ENCODE data around the gene MIPOL1.

The MIPOL1 gene

DNA sequence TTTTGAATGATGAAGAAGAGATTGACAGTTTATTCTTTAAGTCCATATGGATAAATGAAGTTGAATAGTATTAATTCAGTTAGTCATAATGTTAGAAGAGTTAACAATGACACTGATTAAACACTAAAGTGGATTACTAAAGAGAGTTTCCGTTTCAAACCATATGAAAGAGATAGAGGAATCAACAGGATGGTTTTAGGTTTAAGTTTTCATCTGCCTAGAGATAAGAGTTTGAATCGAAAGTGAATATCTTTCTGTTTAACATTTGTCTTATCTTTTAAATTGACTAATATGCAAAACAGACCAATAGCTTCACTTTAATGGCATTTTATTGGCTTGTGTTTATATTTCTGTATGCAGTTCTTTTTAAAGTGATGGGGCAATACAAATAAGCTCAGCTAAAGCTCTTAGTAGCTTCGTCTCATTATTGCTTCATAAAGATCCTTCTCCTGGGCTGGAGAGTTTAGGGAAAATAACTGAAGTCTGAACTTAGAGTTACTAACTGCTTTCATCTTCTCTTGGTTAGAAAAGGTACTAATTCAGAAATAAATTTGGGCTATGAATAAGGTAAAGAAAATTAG is 66.0 kb downstream of the MIPOL1 start:
- no peaks in the 10 kb centered on the region for H3K27me3 ChIP-seq (replicated peaks)
- no peak overlapping the region for H3K27ac ChIP-seq
- no peak overlapping the region for H3K4me3 ChIP-seq (ENCODE audit: low read depth, low read length)
- DNase-seq = no peak
- TF ChIP-seq, protein P1, sequence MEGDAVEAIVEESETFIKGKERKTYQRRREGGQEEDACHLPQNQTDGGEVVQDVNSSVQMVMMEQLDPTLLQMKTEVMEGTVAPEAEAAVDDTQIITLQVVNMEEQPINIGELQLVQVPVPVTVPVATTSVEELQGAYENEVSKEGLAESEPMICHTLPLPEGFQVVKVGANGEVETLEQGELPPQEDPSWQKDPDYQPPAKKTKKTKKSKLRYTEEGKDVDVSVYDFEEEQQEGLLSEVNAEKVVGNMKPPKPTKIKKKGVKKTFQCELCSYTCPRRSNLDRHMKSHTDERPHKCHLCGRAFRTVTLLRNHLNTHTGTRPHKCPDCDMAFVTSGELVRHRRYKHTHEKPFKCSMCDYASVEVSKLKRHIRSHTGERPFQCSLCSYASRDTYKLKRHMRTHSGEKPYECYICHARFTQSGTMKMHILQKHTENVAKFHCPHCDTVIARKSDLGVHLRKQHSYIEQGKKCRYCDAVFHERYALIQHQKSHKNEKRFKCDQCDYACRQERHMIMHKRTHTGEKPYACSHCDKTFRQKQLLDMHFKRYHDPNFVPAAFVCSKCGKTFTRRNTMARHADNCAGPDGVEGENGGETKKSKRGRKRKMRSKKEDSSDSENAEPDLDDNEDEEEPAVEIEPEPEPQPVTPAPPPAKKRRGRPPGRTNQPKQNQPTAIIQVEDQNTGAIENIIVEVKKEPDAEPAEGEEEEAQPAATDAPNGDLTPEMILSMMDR (IDR thresholded peaks at IDR 0.05; ENCODE audit: low read depth, low read length, missing control alignments) = no peak
- in situ Hi-C loops (cut with HindIII; ENCODE audit: low pct_ligation_motif_present, low sequenced_read_pairs) = no loop called here
- H3K36me3 ChIP-seq (replicated peaks) = no peaks in the 10 kb centered on the region

DNA sequence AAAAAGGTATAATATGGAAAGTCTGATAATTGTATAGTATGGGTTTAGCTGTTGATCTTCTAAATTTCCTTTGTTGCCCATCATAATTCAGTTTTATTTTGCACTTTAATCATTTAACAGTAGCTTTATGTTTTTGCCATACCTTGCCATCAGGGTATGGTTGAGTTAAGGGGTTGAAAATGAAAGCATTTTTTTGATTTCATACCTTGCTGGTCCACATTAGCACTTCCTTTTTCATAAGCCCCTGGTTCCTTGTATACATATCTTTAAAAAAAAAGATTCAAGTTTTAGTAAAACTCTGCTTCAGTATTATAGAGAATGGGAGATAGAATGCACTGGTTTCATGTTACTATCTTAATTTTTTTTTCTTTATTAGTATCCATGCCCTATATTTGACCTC is 71.1 kb downstream of the MIPOL1 start:
- in situ Hi-C loops (cut with HindIII; ENCODE audit: low pct_ligation_motif_present, low sequenced_read_pairs) = no loop called here
- no peaks in the 10 kb centered on the region for H3K27me3 ChIP-seq (replicated peaks)
- H3K36me3 ChIP-seq (replicated peaks) = no peaks in the 10 kb centered on the region
- H3K4me3 ChIP-seq (ENCODE audit: low read depth, low read length) = no peak overlapping the region
- TF ChIP-seq, protein P1 (IDR thresholded peaks at IDR 0.05; ENCODE audit: low read depth, low read length, missing control alignments) = no peak
- no peak overlapping the region for H3K27ac ChIP-seq
- DNase-seq = no peak

DNA sequence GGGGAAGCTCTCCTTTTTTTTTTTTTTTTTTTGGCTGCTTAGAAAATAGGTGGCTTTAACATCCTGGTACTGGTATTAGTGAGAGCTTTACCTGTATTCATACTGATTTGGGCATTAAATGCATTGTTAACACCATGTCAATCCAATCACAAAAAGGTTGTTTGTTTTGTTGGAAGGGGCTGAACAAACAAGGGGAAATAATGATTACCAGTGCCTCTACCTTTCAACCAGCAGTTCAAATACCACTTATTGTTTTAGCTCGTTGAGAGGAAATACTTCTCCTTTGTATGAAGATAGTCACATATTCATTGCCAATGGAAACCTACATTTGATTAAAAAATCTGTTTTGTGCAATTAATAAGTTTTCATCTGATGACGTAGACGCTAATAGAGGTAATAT is 72.9 kb downstream of the MIPOL1 start:
- H3K27ac ChIP-seq = no peak overlapping the region
- no peak overlapping the region for H3K4me3 ChIP-seq (ENCODE audit: low read depth, low read length)
- TF ChIP-seq, protein P1 (IDR thresholded peaks at IDR 0.05; ENCODE audit: low read depth, low read length, missing control alignments) = no peak
- in situ Hi-C loops (cut with HindIII; ENCODE audit: low pct_ligation_motif_present, low sequenced_read_pairs) = no loop called here
- no peaks in the 10 kb centered on the region for H3K27me3 ChIP-seq (replicated peaks)
- no peaks in the 10 kb centered on the region for H3K36me3 ChIP-seq (replicated peaks)
- no peak for DNase-seq

DNA sequence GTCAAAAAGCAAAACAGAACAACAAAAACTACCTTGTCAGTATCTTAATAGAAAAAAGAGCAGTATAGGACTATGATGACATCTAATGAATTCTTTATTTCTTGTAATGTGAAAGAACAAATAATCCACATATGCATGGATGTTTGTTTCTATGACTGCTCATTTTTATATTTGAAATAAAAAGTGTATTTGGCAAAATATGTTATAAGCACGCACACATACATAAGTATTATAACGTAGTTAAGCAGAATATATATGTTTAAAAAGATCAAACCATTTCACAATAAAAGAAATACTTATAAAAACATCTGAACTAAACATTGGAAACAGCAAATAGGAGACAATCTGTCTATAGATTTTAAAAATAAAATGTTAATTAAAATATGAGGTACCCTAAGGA is 74.8 kb downstream of the MIPOL1 start:
- H3K27me3 ChIP-seq (replicated peaks) = no peaks in the 10 kb centered on the region
- H3K27ac ChIP-seq = no peak overlapping the region
- DNase-seq = no peak
- no peaks in the 10 kb centered on the region for H3K36me3 ChIP-seq (replicated peaks)
- H3K4me3 ChIP-seq (ENCODE audit: low read depth, low read length) = no peak overlapping the region
- in situ Hi-C loops (cut with HindIII; ENCODE audit: low pct_ligation_motif_present, low sequenced_read_pairs) = no loop called here
- TF ChIP-seq, protein P1 (IDR thresholded peaks at IDR 0.05; ENCODE audit: low read depth, low read length, missing control alignments) = no peak

DNA sequence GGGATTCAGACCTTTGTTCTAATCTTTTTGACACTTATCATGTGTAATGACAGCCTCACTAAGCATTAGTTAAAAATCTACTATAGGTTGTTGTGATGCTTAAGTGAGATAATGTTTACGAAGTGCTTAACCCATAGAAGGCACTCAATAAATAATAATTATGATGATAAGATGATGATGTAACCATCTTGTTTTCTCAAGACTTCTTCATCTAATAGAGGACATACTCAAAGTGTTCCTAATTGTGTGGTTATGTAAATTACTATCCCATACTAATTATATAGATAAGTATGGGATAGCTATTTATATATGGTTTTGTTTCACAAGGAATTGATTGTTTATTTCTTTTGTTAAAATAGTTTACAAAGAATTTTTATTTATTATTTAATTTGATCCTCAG is 76.9 kb downstream of the MIPOL1 start:
- in situ Hi-C loops (cut with HindIII; ENCODE audit: low pct_ligation_motif_present, low sequenced_read_pairs) = no loop called here
- Histone ChIP-seq H3K27me3 (replicated peaks) (no peaks in the 10 kb centered on the region), H3K27ac (no peak overlapping the region), H3K36me3 (replicated peaks) (no peaks in the 10 kb centered on the region), H3K4me3 (ENCODE audit: low read depth, low read length) (no peak overlapping the region)
- no peak for DNase-seq
- TF ChIP-seq, protein P1 (IDR thresholded peaks at IDR 0.05; ENCODE audit: low read depth, low read length, missing control alignments) = no peak

DNA sequence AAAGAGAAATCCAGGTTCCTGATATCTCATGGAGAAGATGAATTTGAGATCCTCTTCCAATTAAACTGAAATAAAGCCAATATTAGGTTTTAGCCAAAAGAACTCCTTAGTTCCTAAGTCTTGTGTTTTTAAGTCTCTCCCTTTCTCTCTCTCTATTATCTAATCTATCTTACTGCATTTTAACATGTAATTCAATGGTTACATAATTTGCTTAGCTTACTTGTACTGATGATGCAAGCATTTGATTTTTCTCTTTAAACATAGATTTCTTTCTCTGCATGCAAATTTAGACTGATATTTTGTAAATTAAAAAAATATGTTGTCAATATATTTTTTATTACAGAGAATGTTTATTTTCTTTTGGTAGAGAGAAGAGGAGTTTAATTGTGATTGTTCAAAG is 78.2 kb downstream of the MIPOL1 start:
- in situ Hi-C loops (cut with HindIII; ENCODE audit: low pct_ligation_motif_present, low sequenced_read_pairs) = no loop called here
- no peak for DNase-seq
- TF ChIP-seq, protein P1 (IDR thresholded peaks at IDR 0.05; ENCODE audit: low read depth, low read length, missing control alignments) = no peak
- Histone ChIP-seq H3K27me3 (replicated peaks) (no peaks in the 10 kb centered on the region), H3K27ac (no peak overlapping the region), H3K36me3 (replicated peaks) (no peaks in the 10 kb centered on the region), H3K4me3 (ENCODE audit: low read depth, low read length) (no peak overlapping the region)
